GM19467 (cell line): ENCODE results near the gene DISP3.

ENCODE experiments used
- ATAC-seq: cut with Tn5 transposase; IDR thresholded peaks from one replicate; pipeline ENCODE4 v1.9.1; 2021; ENCODE audit warnings: mild to moderate bottlenecking, moderate library complexity; ENCODE audit not compliant: unreplicated experiment

Gene DISP3

DNA sequence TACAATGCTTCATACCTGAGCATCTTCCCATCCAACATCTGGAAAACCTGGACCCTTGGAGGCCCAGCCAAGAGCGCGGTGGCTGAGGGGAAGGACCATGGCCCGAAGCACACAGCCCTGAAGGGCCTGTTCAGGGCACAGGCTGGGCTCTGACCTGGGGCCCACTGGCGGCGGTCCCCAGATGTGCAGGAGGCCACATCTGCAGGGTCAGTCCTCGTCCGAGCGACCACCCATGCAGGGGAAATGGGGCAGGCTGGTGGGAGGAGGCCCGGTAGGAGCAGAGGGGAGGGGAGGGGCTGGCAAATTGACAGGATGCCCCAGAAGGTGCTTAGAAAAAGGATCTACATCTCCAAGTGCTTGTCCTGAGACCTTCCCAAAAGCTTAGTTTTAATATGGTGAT, 59.9 kb downstream of the DISP3 start:
- no peak for ATAC-seq

DNA sequence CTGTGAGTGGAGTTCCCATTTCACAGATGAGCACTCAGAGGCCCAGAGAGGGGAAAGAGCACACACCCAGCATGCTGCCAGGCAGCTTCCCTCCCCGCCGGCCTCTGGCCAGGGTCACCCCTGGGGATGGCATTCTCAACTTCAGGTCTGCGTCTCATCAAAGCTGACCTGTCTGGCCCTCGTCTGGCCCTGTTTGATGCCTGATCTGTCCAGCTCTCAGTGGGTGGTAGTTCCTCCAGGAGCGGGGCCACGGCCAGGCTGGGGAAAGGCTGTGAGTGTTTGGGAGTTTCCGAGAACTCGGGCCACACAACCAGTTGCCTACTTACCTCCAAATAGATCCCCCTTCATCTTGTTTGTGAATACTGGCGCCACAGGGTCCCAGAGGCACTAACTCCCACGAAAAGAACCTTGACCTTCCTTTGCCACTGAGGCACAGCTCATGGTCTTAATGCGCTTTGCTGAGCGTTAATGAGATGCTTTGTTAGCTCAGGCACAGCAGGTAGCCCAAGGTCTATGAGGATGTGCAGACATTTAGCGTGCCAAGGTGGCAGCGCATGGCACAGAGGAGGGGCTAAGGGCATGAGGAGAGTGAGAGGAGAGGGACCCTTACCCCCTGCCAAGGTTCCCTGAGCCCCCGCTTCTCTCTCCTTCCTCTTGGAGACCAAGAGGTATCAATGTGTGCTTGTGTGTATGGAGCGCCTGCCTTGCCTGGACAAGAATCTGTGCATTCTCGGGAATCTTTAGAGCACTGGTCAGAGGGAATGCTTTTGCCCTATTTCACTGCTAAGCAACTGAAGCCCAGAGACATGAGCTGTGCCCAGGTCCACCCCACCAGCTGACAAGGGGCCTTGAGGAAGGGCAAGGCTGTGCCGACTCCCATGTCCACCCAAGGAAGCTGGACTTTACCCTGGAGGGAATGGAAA, 61.2 kb downstream of the DISP3 start:
- ATAC-seq, result no peak

DNA sequence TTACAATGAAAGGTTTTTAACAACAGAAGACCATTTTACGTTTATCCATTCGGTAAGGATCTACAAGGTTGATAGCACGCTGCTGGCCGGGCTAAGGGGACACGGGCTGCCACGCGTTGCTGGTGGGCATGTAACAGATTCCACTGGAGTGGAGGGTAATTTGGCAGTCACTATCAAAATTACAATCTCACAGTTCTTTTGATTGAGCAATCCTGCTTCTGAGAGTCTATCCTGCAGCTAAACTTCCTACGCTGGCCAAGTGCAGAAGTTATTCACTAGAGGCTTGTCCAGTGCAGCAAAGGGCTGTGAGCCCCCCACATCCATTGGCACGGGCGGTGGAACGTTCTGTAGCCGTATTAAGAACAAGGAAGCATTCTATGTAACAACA, 61.8 kb downstream of the DISP3 start:
- no peak for ATAC-seq

DNA sequence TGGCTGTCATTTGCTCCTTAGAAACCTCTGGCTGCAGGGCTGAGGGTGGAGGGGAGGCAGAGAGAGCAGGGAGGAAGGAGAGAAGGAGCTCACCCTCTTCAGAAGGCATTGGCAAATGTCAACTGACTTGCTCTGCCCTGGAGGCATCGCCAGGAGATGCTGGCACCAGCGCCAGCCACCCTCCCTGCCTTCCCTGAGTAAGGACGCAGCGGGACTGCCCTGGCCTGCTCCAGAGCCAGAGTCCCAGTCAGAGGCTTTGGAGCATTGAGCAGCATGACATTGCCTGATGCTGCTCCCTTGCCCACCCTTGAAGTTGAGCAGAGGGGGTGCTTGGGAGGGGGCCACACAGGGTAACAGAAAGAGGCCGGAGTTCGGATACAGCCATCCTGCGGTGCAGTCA, 62.3 kb downstream of the DISP3 start:
- no peak for ATAC-seq

DNA sequence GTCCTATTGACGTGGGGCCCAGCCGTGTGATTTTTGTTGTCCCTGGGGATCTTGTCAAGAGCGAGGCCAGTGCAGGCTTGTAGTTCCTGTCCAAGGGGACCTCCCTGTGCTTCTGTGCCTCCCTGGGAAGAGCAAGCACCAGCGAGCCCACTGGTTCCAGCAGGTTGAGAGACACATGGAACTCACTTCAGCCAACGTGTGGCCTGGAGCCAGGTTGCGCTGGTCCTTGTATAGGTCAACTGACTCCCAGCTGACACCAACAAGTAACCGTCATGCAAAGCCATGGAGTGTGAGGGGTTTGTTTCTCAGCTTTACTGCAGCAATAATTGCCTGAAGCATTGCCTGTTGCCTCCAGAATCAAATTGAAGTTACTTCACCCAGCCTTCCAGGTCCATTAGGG, 63.0 kb downstream of the DISP3 start:
- ATAC-seq, result no peak

DNA sequence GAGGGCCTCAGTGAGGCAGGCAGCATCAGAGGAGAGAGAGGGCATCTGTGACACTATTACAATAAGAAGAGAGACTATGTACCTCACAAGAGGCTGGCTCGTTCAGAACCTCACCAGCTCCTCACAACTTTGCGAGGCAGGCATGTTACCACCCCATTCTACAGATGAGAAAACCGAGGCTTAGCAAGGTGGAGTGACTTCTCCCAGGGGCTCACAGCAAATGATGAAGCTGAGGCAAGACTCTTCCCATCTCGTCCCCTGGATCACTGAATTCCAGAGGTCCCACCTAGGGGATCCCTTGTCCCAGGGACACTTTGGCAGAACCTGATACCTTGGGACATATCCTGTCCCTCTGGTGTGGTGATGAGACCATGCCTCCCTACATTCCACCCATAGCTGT, 64.4 kb downstream of the DISP3 start:
- ATAC-seq, result no peak

DNA sequence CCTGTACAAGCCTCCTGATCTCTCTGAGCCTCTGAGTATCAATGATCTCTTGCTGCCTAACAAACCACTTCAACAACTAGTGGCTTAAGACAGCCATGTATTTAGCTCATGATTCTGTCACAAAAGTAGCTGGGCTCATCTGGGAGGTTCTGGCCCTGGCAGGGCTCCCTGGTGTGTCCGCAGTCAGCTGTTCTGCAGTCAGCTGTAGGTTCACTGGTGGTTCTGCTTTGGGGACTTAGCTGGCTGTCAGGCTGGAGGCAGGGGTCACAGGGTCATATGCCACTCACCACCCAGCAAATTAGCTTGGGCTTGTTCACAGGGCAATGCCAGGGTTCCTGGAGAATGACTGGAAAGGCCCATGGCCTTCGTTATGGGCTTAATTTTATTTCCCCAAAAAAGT, 64.8 kb downstream of the DISP3 start:
- no peak for ATAC-seq

DNA sequence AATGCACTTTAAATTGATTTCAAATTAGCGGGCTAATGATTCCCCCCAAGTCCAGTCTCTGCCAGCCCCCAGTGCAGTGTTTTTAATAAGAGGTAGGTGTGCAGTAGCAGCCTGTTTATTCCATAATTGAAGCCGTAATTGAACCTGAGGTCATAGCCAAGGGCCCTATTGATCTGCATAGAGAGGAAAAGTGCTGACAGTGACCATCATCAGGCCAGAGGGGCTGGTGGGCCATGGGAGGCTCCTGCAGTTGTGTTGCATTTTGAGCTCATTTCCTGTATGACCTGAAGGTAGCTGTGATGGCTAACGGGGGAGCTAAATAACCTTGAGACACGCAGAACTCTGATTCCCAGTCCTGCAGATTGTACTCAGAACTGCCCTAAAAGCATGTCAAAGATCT, 67.5 kb downstream of the DISP3 start:
- ATAC-seq, result no peak

DNA sequence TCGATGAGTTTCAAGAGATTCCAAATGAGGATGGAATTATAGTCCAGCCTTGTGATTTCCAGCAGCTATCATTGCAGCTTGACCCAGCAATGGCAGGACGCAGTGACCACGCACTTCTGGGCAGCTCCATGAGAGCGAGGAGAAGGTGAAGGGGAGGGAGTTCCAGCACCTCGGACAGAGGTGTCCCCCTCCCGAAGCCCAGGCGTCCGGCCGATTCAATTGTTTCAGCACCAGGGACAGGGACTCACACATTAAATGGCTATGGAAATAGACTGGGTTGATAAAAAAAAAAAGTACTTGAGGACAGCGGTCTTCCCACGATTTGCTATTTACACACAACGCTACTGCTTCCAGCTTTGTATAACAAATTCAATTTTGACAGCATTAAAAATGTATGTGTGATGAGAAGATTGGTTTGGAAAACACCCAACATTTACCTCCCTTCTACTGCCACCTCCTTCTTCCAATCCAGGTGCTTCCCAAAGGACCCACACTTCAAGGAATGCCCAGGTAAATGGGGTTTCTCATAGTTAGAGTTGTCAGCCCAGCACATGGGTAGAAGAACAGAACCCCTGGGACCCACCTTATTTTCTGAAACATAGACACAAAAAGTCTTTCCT, 71.8 kb downstream of the DISP3 start:
- no peak for ATAC-seq

DNA sequence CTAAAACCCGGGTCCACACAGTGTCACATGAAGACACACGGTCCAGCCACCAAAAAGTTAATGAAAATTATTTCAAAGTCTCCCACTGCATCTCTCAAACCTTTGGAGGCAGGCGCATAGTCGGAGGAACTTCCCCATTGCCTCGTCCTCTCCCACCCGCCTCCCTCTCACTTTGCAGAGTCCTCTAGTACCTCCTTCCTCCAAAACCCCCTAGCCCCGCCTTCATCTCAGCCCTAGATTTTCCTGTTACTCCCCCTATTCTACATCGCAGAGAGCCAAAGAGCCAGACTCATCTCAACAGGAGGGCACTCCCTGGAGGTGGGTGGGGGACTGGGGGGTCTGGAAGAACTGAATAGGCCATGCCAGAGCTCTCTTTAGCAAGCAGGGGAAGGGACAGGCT, 79.3 kb downstream of the DISP3 start:
- ATAC-seq, result no peak

DNA sequence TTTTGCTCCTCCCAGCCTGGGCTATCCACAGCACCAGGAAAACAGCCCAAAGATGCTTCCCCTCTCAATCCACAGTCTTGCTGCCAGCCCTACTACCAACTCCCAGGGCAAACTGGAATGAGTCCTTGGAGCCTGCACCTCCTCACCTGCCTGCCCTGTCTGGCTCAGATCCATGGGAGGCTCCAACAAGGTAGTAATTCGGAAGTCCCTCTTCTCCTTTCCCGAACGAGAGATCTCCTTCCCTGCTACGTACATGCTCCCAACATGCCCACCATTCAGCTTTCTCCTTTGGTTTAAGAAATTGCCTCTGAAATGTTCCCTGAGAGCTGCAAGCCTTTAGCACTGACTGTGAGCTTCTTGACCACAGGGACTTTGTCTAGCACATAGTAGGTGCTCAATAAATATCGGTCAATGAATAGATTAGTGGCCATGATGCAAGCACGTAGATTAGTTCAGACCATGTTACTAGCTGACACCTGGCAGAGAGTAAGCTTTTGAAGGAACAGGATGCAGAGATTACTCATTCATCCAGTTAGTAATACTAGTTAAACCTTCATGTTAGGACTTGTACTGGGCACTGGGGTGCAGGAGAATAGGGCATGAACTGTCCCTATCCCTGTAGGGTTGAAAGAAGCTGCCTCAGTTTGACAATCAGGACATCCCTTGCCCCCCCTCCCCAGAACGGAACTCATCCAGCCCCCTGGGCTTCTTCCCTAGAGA, 80.1 kb downstream of the DISP3 start:
- ATAC-seq, result no peak

DNA sequence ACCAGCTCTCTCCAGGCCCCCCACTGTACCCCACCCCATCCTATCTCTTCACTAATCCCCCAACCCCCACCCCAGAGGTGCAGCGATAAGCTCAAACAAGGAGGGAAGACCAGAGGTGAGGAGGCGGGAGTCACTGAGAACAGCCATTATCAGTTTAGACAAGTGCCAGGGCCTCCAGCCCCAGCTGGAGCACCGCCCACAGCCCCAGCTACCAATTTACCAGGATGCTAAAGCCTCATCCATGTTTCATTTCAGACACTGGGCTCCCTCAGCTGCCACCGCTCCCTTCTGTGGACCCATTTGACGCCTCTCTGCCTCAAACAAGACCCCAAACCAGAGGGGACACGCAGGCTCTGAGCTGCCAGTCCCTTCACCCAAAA, 80.6 kb downstream of the DISP3 start:
- ATAC-seq, result no peak

DNA sequence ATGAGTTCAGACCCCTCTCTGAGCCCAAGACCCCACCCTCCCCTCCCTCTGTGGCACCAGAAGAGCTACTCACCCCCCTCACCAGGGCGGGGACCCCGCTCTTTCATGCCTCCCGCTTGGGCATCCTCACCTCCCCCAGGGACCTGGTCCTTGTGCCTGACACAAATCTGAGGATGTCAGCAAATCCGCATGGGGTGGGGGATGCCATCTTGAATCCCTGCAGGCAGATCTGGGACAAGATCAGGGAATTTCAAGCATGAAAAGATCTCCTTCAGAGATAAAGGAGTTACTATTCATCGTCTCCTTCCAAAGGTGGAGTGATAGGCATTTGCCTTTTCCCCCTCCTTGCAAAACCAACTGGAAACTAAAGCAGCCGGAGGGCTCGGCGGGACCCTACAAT, 81.1 kb downstream of the DISP3 start:
- no peak for ATAC-seq

DNA sequence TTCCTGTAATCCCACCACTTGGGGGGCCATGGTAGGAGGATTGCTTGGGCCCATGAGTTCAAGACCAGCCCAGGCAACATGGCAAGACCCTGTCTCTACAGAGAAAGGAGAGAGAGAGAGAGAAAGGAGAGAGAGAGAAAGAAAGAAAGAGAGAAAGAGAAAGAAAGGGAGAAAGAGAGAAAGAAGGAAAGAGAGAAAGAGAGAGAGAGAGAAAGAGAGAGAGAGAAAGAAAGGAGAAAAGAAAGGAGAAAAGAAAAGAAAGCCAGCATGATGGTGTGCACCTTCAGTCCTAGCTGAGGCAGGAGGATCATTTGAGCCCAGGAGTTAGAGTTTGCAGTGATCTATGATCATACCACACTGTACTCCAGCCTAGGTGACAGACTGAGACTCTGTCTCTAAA, 82.8 kb downstream of the DISP3 start:
- no peak for ATAC-seq

DNA sequence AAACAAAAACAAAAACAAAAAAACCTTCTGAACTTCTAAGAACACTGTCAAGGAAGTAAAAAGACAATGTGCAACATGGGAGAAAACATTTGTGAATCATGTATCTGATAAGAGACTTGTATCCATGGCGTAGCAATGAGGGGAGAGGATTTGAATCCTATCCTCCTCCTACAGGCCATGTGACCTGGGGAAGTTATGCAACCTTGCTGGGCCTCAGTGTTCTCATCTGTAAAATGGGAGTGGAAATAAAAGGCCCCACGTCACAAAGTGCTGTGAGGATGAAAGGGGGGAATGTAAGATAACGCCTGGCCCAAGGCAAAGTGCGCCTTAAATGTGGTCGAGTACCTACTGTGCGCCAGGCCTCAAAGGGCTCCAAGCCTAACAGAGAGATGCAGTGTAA, 83.7 kb downstream of the DISP3 start:
- no peak for ATAC-seq

DNA sequence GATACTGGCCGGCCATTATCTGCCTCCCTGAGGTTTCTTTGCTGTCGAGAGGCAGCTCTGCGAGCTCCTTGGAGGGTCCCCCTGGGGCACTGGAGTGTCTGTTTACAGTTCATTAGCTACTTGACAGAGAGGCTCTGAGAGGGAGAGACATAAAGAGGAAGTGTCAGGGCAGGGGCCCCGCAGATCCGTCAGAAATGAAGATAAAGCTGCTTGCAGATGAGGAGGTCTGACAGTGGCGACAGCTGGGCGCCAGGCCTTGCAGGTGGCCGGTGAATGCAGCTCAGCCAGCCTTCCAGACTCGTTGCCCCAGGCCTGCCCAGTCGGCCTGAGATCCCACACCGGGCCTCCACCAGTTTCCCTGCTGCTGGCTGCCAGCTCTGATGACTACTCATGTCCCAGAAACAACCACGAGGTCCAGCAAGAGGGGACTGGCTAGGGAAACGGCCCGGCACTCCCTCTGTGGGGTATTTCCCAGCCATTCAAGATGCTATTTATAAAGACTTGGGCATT, 84.7 kb downstream of the DISP3 start:
- ATAC-seq, result no peak

DNA sequence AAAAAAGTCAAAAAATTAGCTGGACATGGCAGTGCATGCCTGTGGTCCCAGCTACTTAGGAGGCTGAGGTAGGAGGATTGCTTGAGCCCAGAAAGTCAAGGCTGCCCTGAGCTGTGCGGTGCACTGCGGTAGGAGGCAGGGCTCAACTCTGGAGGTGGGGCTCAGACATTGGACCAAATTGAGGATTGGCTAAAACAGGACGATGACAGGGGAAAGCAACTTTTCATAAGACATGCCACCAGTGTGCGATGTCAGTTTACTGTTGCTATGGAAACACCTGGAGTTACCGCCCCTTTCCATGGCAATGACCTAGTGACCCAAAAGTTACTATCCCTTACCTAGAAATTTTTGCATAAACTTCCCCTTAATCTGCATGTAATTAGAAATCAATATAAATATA, 85.3 kb downstream of the DISP3 start:
- no peak for ATAC-seq

DNA sequence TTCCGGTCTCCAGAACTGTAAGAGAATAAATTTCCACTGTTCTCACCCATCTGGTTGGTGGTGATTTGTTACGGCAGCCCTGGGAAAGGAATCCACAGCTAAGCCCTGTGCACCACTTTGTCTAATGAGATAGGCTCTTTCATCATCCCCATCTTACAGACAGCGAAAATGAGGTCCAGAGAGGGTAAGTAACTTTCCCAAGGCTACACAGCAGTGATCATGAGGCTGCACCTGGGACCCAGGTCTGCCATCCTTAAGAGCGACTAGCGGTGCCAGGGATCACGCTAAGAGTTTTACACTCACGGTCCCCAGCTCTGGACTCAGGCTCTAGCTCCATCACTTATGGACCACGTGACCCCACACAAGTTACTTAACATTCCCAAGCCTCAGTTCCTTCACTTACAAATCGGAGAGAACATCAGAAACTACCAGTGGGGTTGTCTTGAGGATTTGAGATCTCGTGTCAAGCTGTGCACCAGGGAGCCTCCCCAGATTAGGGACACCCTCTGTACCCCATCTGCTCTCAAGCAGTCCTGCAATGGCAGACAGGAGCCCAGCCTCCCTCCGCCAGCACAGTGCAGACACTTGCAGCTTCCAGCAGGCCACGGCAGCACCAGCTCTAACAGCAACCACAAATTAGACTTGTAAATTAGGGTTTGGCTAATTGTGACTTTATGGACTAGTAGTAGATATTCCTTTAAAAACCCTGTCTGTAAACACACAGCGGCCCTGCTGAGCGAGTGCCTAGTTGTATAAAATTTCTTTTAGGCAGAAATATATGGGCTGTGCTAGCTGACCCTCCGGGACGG, 87.3 kb downstream of the DISP3 start:
- no peak for ATAC-seq

DNA sequence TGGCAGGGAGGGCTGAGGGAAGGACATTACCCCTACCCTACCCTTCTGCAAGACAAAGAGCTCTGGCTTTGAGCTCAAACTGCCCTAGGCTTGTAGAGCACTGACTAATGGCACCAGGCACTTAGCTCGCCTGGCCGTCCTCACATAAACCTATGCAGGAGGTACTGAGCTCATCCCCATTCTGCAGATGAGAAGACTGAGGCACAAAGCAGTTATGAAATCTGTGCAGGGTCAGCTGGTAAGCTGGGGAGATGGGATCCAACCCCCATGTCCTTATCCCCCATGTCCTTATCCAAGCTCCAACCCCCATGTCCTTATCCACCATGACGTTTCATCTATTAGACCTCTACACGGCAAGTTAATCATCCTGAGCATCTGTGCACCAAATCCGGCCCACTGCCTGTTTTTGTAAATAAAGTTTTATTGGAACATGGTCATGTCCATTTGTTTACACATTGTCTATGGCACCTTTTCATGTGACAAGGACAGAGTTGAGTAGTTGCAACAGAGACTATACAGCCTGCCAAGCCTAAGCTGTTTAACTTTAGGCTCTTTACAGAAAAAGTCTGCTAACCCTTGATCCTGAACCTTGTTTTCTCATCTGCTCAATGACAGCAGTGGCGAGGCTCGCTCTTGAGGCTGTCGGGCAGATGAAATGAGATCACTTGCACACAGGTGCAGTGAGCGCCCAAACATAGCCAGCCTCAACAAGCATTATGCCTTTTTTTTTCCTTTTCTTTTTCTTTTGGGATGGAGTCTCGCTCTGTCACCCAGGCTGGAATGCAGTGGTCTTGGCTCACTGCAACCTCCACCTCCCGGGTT, 88.5 kb downstream of the DISP3 start:
- no peak for ATAC-seq

DNA sequence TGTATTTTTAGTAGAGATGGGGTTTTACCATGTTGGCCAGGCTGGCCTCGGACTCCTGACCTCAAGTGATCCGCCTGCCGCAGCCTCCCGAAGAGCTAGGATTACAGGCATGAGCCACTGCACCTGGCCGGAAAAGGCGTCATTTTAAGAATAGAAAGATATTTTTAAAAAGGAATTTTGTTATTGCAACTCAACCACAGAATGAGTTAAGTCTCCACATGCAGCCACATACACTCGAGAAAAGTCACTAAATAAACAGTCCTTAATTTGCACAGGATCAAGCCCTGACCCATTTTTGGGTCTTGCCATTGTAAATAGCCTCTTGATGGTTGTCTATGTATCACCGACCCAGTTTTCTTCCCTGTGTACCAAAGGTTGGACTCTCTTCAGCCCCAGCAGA, 89.7 kb downstream of the DISP3 start:
- no peak for ATAC-seq
